Measurements from ENCODE around the gene CABP2. TPM values are rescaled to one million over a fixed set of nuclear protein-coding genes. Genes with fewer than 3 reads are reported as not detected.
A peak's percentile ranks its signal among the peaks of the same experiment; 100 is the strongest.

Gene CABP2
- total and polyA plus RNA-seq, 2 donors (not counting 1 experiment from before 2014, with no cell fraction given), result not detected

GRCh38 chr11:67484847-67485311 is 38.4 kb downstream of the CABP2 start:
- Histone ChIP-seq H3K4me3 (replicated peaks in 1 of 4; ENCODE audit: control extremely low read depth in 1 of 4, insufficient read depth in 1 of 4, low read depth in 3 of 4, low read length in 4 of 4) (no peak overlapping the region), H3K4me1 (ENCODE audit: control insufficient read depth, extremely low read depth, insufficient read depth, low read length) (peaks cover 7% of the 10 kb centered on the region), H3K36me3 (ENCODE audit: control insufficient read depth, insufficient read depth, low read length) (peaks cover 2% of the 10 kb centered on the region), H3K9ac (ENCODE audit: insufficient read depth, low read length) (no peak overlapping the region), H3K27ac (ENCODE audit: insufficient read depth, low read length) (no peak overlapping the region), H4K20me1 (ENCODE audit: control insufficient read depth, extremely low read depth, insufficient read depth, low read length) (no peaks in the 10 kb centered on the region), H3K9me3 (ENCODE audit: control insufficient read depth, insufficient read depth, low read depth, low read length) (no peaks in the 10 kb centered on the region), H3K27me3 (ENCODE audit: control insufficient read depth, insufficient read depth, low read length) (no peaks in the 10 kb centered on the region), H3K4me2 (ENCODE audit: extremely low read depth, insufficient read depth, low read length) (no peak overlapping the region), H3K79me2 (ENCODE audit: control insufficient read depth, insufficient read depth, low read length) (no peaks in the 10 kb centered on the region), H2AFZ (ENCODE audit: low read length) (no peak overlapping the region)
- DNase-seq (ENCODE audit: low read depth in 2 of 2), result no peak
- TF ChIP-seq EZH2 (IDR thresholded peaks at IDR 0.05; ENCODE audit: low read length, missing control alignments) (no peak), CTCF (conservative IDR thresholded peaks at IDR 0.05 in 1 of 2, IDR thresholded peaks at IDR 0.05 in 1 of 2; ENCODE audit: low read depth in 1 of 2, low read length in 2 of 2) (no peak)

- Histone ChIP-seq H3K27ac (ENCODE audit: insufficient read depth, low read length) (no peak overlapping the region), H3K36me3 (ENCODE audit: control insufficient read depth, insufficient read depth, low read length) (peaks cover 2% of the 10 kb centered on the region), H3K27me3 (ENCODE audit: control insufficient read depth, insufficient read depth, low read length) (no peaks in the 10 kb centered on the region), H3K4me2 (ENCODE audit: extremely low read depth, insufficient read depth, low read length) (no peak overlapping the region), H2AFZ (ENCODE audit: low read length) (no peak overlapping the region), H3K4me1 (ENCODE audit: control insufficient read depth, extremely low read depth, insufficient read depth, low read length) (peaks cover 7% of the 10 kb centered on the region), H4K20me1 (ENCODE audit: control insufficient read depth, extremely low read depth, insufficient read depth, low read length) (no peaks in the 10 kb centered on the region), H3K4me3 (replicated peaks in 1 of 4; ENCODE audit: control extremely low read depth in 1 of 4, insufficient read depth in 1 of 4, low read depth in 3 of 4, low read length in 4 of 4) (peak overlapping the region in 1 of 4 experiments; percentile 72), H3K79me2 (ENCODE audit: control insufficient read depth, insufficient read depth, low read length) (no peaks in the 10 kb centered on the region), H3K9me3 (ENCODE audit: control insufficient read depth, insufficient read depth, low read depth, low read length) (no peaks in the 10 kb centered on the region), H3K9ac (ENCODE audit: insufficient read depth, low read length) (no peak overlapping the region)
- no peak for DNase-seq (ENCODE audit: low read depth in 2 of 2)
- TF ChIP-seq CTCF (conservative IDR thresholded peaks at IDR 0.05 in 1 of 2, IDR thresholded peaks at IDR 0.05 in 1 of 2; ENCODE audit: low read depth in 1 of 2, low read length in 2 of 2) (no peak), EZH2 (IDR thresholded peaks at IDR 0.05; ENCODE audit: low read length, missing control alignments) (no peak)
These were observed 39.2 kb downstream of the CABP2 start for GRCh38 chr11:67483831-67484665.

- no peaks in the 10 kb centered on the region for H3K27me3 ChIP-seq (ENCODE audit: control insufficient read depth, insufficient read depth, low read length)
These were observed 40.1 kb downstream of the CABP2 start, which contains the start of gene AIP for GRCh38 chr11:67482827-67483798. Gene AIP, plus strand, starts transcription at chr11:67483026. Its CDS starts 133 bp downstream, at chr11:67483159.

More at GRCh38 chr11:67482827-67483798, 40.1 kb downstream of the CABP2 start, which contains the start of gene AIP:
- peak within 1 kb of the TSS; percentile 98 for H2AFZ ChIP-seq (ENCODE audit: low read length)
- H3K79me2 ChIP-seq (ENCODE audit: control insufficient read depth, insufficient read depth, low read length), result no peaks in the 10 kb centered on the region
- H3K4me1 ChIP-seq (ENCODE audit: control insufficient read depth, extremely low read depth, insufficient read depth, low read length), result peaks cover 7% of the 10 kb centered on the region
- peak; percentile 95 to 98 for DNase-seq (ENCODE audit: low read depth in 2 of 2)
- H3K9ac ChIP-seq (ENCODE audit: insufficient read depth, low read length), result peak within 1 kb of the TSS; percentile 54
- H3K27ac ChIP-seq (ENCODE audit: insufficient read depth, low read length), result peak within 1 kb of the TSS; percentile 92
- peak within 1 kb of the TSS; percentile 45 to 88 (median 72) for H3K4me3 ChIP-seq (replicated peaks in 1 of 4; ENCODE audit: control extremely low read depth in 1 of 4, insufficient read depth in 1 of 4, low read depth in 3 of 4, low read length in 4 of 4)
- H3K36me3 ChIP-seq (ENCODE audit: control insufficient read depth, insufficient read depth, low read length), result peaks cover 2% of the 10 kb centered on the region
- TF ChIP-seq EZH2 (IDR thresholded peaks at IDR 0.05; ENCODE audit: low read length, missing control alignments) (no peak), CTCF (conservative IDR thresholded peaks at IDR 0.05 in 1 of 2, IDR thresholded peaks at IDR 0.05 in 1 of 2; ENCODE audit: low read depth in 1 of 2, low read length in 2 of 2) (no peak)
- no peaks in the 10 kb centered on the region for H4K20me1 ChIP-seq (ENCODE audit: control insufficient read depth, extremely low read depth, insufficient read depth, low read length)
- peak within 1 kb of the TSS; percentile 90 for H3K4me2 ChIP-seq (ENCODE audit: extremely low read depth, insufficient read depth, low read length)
- H3K9me3 ChIP-seq (ENCODE audit: control insufficient read depth, insufficient read depth, low read depth, low read length), result no peaks in the 10 kb centered on the region

Measured in fibroblast of lung (primary cell).